Chondrocyte (in vitro differentiated cells): ENCODE results near the gene RTL1. TPM values are rescaled to one million over a fixed set of nuclear protein-coding genes. Genes with fewer than 3 reads are reported as not detected.

Experiments
- DNase-seq: peaks from one replicate; pipeline ENCODE4 v3.0.0; 2021; ENCODE audit warnings: mixed read lengths, low spot score
- H3K27ac Mint-ChIP-seq: one replicate; pipeline ENCODE4 v1.8.0; 2021; ENCODE audit warnings: mild to moderate bottlenecking, moderate library complexity, mixed read lengths; ENCODE audit not compliant: unreplicated experiment
- H3K27me3 Mint-ChIP-seq: 2 replicates; pipeline ENCODE4 v1.8.0; 2021; ENCODE audit warnings: low read depth, mixed read lengths
- H3K36me3 Mint-ChIP-seq: 2 replicates; pipeline ENCODE4 v1.8.0; 2021; ENCODE audit warnings: low read depth, mixed read lengths
- H3K4me1 Mint-ChIP-seq: 2 replicates; pipeline ENCODE4 v1.8.0; 2021; ENCODE audit warnings: low read depth, mild to moderate bottlenecking, mixed read lengths
- H3K4me3 Mint-ChIP-seq: one replicate; pipeline ENCODE4 v1.8.0; 2021; ENCODE audit warnings: mild to moderate bottlenecking, moderate library complexity, mixed read lengths; ENCODE audit not compliant: unreplicated experiment
- H3K9me3 Mint-ChIP-seq: 2 replicates; pipeline ENCODE4 v1.8.0; 2021; ENCODE audit warnings: low read depth, mixed read lengths
- CTCF ChIP-seq: fragments of 200-600 bp; sonication (generic); IDR thresholded peaks from 2 replicates; pipeline ENCODE4 v1.5.0; 2021; ENCODE audit warnings: antibody characterized with exemption, mild to moderate bottlenecking, moderate library complexity
- total RNA-seq: library from RNA; stranded (reverse); gene quantifications from 3 replicates; pipeline ENCODE4 v1.2.1, GENCODE V29; 2021

The RTL1 gene
- total RNA-seq, 1 donor from 2014 or later: 0.02 TPM

- Mint-ChIP-seq H3K36me3 (no peaks in the 10 kb centered on the region), H3K27ac (no peak overlapping the region), H3K9me3 (no peaks in the 10 kb centered on the region), H3K4me3 (no peak overlapping the region), H3K4me1 (no peaks in the 10 kb centered on the region), H3K27me3 (no peaks in the 10 kb centered on the region)
- DNase-seq: no peak
- TF ChIP-seq CTCF: no peak
These were observed 11.1 kb upstream of the RTL1 start for GRCh38 chr14:100914597-100915021.

GRCh38 chr14:100911665-100912316 is 8.3 kb upstream of the RTL1 start:
- no peaks in the 10 kb centered on the region for H3K36me3 Mint-ChIP-seq

GRCh38 chr14:100910888-100911664 is 7.6 kb upstream of the RTL1 start:
- no peaks in the 10 kb centered on the region for H3K9me3 Mint-ChIP-seq
- H3K27ac Mint-ChIP-seq: no peak overlapping the region
- no peak overlapping the region for H3K4me3 Mint-ChIP-seq
- DNase-seq: peak; percentile 73
- H3K36me3 Mint-ChIP-seq: no peaks in the 10 kb centered on the region
- peaks cover 12% of the 10 kb centered on the region for H3K27me3 Mint-ChIP-seq
- no peaks in the 10 kb centered on the region for H3K4me1 Mint-ChIP-seq
- TF ChIP-seq CTCF: no peak

More at GRCh38 chr14:100911665-100912316, 8.3 kb upstream of the RTL1 start:
- Mint-ChIP-seq H3K4me3 (no peak overlapping the region), H3K27me3 (peaks cover 8% of the 10 kb centered on the region), H3K4me1 (no peaks in the 10 kb centered on the region), H3K9me3 (no peaks in the 10 kb centered on the region), H3K27ac (no peak overlapping the region)
- TF ChIP-seq CTCF: no peak
- no peak for DNase-seq

- no peak for TF ChIP-seq CTCF
- H3K27ac Mint-ChIP-seq: no peak overlapping the region
- peaks cover 7% of the 10 kb centered on the region for H3K4me1 Mint-ChIP-seq
- peak; percentile 39 for DNase-seq
- H3K9me3 Mint-ChIP-seq: no peaks in the 10 kb centered on the region
- H3K36me3 Mint-ChIP-seq: no peaks in the 10 kb centered on the region
- peaks cover 26% of the 10 kb centered on the region for H3K27me3 Mint-ChIP-seq
- H3K4me3 Mint-ChIP-seq: no peak overlapping the region
These were observed 5.9 kb upstream of the RTL1 start for GRCh38 chr14:100909439-100909838.

GRCh38 chr14:100907240-100907639 is 3.7 kb upstream of the RTL1 start:
- Mint-ChIP-seq H3K4me3 (no peak overlapping the region), H3K27me3 (peaks cover 42% of the 10 kb centered on the region), H3K9me3 (no peaks in the 10 kb centered on the region), H3K36me3 (no peaks in the 10 kb centered on the region), H3K4me1 (peaks cover 11% of the 10 kb centered on the region), H3K27ac (no peak overlapping the region)
- TF ChIP-seq CTCF: no peak
- DNase-seq: peak; percentile 59
